ENCODE measurements around the gene CYP1A1.

The CYP1A1 gene

DNA sequence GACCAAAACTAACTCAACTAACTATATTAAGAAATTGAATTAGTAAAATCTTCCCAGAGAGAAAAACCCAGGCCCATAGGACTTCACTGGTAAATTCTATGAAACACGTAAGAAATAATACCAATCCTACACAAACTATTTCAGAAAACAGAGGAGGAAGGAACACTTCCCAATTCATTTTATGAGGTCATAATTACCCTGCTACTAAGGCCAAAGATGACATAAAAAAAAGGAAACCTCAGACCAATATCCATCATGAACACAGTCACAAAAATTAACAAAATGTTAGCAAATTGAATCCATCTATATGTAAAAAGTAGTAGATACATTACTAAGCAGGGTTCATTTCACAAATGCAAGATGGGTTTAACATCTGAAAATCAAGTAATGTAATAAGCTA lies 33.0 kb downstream of the CYP1A1 start:
- no peak for DNase-seq (ENCODE audit: low read depth)

DNA sequence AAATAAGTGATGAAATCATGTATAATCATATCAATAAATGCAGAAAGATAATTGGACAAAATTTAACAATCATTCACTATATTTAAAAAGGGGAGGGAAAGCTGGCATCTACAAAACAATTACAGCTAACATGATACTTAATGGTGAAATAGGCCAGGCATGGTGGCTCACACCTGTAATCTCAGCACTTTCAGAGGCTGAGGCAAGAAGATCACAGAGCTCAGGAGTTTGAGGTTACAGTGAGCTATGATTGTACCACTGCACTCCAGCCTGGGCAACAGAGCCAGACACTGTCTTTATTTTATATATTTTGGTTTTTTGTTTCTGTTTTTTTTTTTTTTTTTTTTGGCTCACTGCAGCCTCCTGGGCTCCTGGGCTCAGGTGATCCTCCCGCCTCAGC lies 41.6 kb downstream of the CYP1A1 start:
- DNase-seq (ENCODE audit: low read depth), result no peak

DNA sequence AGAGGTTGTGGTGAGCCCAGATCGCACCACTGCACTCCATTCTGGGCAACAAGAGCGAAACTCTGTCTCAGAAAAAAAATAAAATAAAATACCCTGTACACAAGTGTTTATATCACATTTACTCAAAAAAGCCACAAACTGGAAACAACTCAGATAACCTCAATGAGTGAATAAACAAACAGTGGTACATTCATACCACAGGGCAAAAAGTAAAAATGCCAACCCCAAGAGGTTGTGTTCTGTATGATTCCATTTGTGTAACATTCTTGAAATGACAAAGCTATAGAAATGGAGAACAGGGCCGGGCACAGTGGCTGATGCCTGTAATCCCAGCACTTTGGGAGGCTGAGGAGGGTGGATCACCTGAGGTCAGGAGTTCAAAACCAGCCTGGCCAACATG lies 42.4 kb downstream of the CYP1A1 start:
- DNase-seq (ENCODE audit: low read depth), result no peak

DNA sequence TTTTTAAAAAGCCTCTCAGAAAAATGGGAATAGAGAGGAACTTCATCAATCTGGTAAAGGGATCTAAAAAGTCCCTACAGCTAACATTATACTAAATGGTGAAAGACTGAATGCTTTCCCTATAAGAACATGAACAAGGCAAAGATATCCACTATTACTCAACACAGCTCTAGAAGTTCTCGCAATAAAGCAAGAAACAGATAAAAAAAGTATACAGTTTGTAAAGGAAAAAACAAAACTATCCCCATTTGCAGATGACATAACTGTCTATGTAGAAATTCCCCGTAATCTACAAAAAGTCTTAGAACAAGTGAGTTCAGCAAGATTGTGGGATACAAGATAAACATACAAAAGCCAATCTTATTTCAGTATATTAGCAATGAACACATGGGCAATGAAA lies 44.9 kb downstream of the CYP1A1 start:
- no peak for DNase-seq (ENCODE audit: low read depth)

DNA sequence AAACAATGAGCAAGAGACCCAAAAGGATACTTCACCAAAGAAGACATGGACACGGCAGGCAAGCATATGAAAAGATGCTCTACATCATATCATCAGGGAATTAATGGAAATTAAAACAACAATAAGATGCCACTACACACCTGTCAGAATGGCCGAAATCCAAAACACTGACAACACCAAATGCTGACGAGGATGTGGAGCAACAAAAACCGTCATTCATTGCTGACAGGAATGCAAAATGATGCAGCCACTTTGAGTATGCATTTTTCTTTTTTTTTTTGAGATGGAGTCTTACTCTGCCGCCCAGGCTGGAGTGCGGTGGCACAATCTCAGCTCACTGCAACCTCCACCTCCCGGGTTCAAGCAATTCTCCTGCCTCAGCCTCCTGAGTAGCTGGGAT lies 48.5 kb downstream of the CYP1A1 start:
- no peak for DNase-seq (ENCODE audit: low read depth)

DNA sequence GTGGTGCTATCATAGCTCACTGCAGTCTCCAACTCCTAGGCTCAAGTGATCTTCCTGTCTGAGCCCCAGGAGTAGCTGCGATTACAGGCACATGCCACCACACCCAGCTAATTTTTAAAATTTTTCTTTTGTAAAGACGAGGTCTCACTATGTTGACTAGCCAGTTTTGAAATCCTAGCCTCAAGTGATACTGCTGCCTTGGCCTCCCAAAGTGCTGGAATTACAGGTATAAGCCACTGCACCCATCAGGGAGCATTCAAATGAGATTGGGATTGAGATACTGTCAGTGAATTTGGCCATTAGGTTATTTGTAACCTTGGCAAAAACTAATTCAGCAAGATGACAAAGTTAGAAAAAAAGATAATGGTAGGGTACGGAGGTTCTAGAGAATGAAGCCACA lies 51.2 kb downstream of the CYP1A1 start:
- DNase-seq (ENCODE audit: low read depth), result no peak

DNA sequence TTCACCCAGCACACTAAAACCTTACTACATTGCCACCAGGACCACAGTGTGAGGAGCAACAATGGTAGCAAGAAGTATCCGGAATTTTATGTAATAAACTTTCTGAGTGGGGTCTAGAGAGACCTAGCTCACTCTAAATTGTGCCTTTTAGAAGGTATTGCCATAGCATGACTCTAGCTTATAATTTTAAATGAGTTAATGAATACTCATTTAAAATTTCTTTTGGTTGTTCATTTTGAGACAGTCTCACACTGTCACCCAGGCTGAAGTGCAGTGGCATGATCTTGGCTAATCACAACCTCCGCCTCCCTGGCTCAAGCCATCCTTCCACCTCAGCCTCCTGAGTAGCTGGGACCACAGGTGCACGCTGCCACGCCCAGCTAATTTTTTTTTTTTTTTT lies 55.7 kb downstream of the CYP1A1 start:
- no peak for DNase-seq (ENCODE audit: low read depth)
